Measurements from ENCODE around the gene PRKN.

Gene PRKN

DNA sequence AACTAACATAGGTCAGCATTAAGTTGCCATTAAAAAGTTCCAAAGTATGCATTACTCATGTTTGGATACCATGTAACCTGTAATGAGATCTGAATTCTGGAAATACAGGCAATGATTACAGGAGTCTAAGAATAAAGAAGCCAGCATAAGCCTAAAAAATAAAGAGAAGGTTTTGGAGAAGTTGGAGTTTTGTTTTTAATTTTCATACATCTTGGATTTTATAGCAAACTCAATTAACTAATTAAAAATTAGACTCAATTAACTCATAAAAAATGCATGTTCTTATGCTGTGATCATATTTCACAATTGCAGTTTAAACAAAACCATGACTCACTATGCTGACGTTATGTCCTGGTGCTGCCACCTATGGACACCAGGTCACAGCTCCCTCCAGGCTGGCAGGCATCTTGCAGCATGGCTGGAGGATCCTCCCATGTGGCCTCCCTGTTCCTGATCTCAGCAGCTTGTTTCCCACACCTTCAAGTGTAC, 804.9 kb downstream of the PRKN start:
- Histone ChIP-seq H3K27ac (ENCODE audit: extremely low read depth, low read depth, low read length) (no peak overlapping the region), H3K9me3 (ENCODE audit: control insufficient read depth, insufficient read depth, low read depth, low read length) (no peaks in the 10 kb centered on the region), H3K4me1 (ENCODE audit: control insufficient read depth, insufficient read depth, low read length) (peaks cover 3% of the 10 kb centered on the region; the same call in 1 of the 2 replicates), H3K4me3 (ENCODE audit: low read depth, low read length) (no peak overlapping the region), H3K36me3 (ENCODE audit: control insufficient read depth in 2 of 2, insufficient read depth in 1 of 2, low read length in 2 of 2) (no peaks in the 10 kb centered on the region)
- ChIA-PET CTCF (interaction anchor here (0.6 to 2.7 kb wide), 8 partner anchors 9 to 1065 kb away, joined by 3 to 16 read pairs (median 4); no protein-coding TSS in a partner anchor), POLR2A (interaction anchor here (0.5 kb wide), 1 partner anchor 1489 kb away, joined by 3 read pairs; no protein-coding TSS in a partner anchor)
- TF ChIP-seq, protein P1, sequence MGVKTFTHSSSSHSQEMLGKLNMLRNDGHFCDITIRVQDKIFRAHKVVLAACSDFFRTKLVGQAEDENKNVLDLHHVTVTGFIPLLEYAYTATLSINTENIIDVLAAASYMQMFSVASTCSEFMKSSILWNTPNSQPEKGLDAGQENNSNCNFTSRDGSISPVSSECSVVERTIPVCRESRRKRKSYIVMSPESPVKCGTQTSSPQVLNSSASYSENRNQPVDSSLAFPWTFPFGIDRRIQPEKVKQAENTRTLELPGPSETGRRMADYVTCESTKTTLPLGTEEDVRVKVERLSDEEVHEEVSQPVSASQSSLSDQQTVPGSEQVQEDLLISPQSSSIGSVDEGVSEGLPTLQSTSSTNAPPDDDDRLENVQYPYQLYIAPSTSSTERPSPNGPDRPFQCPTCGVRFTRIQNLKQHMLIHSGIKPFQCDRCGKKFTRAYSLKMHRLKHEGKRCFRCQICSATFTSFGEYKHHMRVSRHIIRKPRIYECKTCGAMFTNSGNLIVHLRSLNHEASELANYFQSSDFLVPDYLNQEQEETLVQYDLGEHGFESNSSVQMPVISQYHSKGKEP (tag by site-specific recombination; IDR thresholded peaks at IDR 0.05), result peak; percentile 72
- TF ChIP-seq RBAK (tag by site-specific recombination; IDR thresholded peaks at IDR 0.05) (no peak), ZNF341 (tag by site-specific recombination; IDR thresholded peaks at IDR 0.05; ENCODE audit: low read depth) (no peak), ZNF404 (tag by site-specific recombination; IDR thresholded peaks at IDR 0.05) (no peak), ZNF558 (tag by site-specific recombination; IDR thresholded peaks at IDR 0.05) (no peak), ZNF350 (tag by site-specific recombination; IDR thresholded peaks at IDR 0.05) (no peak), ZNF221 (tag by site-specific recombination; IDR thresholded peaks at IDR 0.05; ENCODE audit: borderline replicate concordance) (no peak), GLIS2 (tag by site-specific recombination; IDR thresholded peaks at IDR 0.05) (peak; percentile 67), ZNF791 (tag by site-specific recombination; IDR thresholded peaks at IDR 0.05) (no peak), ZNF660 (tag by site-specific recombination; IDR thresholded peaks at IDR 0.05) (0 out of 2 replicates have a peak, but pooled peaks have one; percentile 35), ZNF138 (tag by site-specific recombination; IDR thresholded peaks at IDR 0.05; ENCODE audit: borderline replicate concordance) (no peak), ZNF544 (tag by site-specific recombination; IDR thresholded peaks at IDR 0.05) (no peak), KLF10 (tag by site-specific recombination; IDR thresholded peaks at IDR 0.05) (no peak), GLIS1 (tag by site-specific recombination; IDR thresholded peaks at IDR 0.05) (no peak), ZNF23 (tag by site-specific recombination; IDR thresholded peaks at IDR 0.05; ENCODE audit: borderline replicate concordance) (no peak), ZBTB20 (tag by site-specific recombination; IDR thresholded peaks at IDR 0.05) (no peak), ZNF214 (tag by site-specific recombination; IDR thresholded peaks at IDR 0.05; ENCODE audit: borderline replicate concordance) (no peak), ZNF561 (tag by site-specific recombination; IDR thresholded peaks at IDR 0.05; ENCODE audit: borderline replicate concordance) (0 out of 2 replicates have a peak, but pooled peaks have one; percentile 42), ZNF664 (tag by site-specific recombination; IDR thresholded peaks at IDR 0.05) (no peak), ZNF174 (tag by site-specific recombination; IDR thresholded peaks at IDR 0.05) (no peak)
- TF ChIP-seq, protein P2, sequence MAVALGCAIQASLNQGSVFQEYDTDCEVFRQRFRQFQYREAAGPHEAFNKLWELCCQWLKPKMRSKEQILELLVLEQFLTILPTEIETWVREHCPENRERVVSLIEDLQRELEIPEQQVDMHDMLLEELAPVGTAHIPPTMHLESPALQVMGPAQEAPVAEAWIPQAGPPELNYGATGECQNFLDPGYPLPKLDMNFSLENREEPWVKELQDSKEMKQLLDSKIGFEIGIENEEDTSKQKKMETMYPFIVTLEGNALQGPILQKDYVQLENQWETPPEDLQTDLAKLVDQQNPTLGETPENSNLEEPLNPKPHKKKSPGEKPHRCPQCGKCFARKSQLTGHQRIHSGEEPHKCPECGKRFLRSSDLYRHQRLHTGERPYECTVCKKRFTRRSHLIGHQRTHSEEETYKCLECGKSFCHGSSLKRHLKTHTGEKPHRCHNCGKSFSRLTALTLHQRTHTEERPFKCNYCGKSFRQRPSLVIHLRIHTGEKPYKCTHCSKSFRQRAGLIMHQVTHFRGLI (tag by site-specific recombination; IDR thresholded peaks at IDR 0.05), result no peak
- TF ChIP-seq, protein P3, sequence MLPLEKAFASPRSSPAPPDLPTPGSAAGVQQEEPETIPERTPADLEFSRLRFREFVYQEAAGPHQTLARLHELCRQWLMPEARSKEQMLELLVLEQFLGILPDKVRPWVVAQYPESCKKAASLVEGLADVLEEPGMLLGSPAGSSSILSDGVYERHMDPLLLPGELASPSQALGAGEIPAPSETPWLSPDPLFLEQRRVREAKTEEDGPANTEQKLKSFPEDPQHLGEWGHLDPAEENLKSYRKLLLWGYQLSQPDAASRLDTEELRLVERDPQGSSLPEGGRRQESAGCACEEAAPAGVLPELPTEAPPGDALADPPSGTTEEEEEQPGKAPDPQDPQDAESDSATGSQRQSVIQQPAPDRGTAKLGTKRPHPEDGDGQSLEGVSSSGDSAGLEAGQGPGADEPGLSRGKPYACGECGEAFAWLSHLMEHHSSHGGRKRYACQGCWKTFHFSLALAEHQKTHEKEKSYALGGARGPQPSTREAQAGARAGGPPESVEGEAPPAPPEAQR (tag by site-specific recombination; IDR thresholded peaks at IDR 0.05), result no peak
- TF ChIP-seq, protein P4, sequence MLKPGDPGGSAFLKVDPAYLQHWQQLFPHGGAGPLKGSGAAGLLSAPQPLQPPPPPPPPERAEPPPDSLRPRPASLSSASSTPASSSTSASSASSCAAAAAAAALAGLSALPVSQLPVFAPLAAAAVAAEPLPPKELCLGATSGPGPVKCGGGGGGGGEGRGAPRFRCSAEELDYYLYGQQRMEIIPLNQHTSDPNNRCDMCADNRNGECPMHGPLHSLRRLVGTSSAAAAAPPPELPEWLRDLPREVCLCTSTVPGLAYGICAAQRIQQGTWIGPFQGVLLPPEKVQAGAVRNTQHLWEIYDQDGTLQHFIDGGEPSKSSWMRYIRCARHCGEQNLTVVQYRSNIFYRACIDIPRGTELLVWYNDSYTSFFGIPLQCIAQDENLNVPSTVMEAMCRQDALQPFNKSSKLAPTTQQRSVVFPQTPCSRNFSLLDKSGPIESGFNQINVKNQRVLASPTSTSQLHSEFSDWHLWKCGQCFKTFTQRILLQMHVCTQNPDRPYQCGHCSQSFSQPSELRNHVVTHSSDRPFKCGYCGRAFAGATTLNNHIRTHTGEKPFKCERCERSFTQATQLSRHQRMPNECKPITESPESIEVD (tag by site-specific recombination; IDR thresholded peaks at IDR 0.05), result peak; percentile 62
- TF ChIP-seq, protein P5, sequence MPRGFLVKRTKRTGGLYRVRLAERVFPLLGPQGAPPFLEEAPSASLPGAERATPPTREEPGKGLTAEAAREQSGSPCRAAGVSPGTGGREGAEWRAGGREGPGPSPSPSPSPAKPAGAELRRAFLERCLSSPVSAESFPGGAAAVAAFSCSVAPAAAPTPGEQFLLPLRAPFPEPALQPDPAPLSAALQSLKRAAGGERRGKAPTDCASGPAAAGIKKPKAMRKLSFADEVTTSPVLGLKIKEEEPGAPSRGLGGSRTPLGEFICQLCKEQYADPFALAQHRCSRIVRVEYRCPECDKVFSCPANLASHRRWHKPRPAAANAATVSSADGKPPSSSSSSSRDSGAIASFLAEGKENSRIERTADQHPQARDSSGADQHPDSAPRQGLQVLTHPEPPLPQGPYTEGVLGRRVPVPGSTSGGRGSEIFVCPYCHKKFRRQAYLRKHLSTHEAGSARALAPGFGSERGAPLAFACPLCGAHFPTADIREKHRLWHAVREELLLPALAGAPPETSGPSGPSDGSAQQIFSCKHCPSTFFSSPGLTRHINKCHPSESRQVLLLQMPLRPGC (tag by site-specific recombination; IDR thresholded peaks at IDR 0.05), result peak; percentile 58; the same call in 1 of the 2 replicates
- TF ChIP-seq, protein P6, sequence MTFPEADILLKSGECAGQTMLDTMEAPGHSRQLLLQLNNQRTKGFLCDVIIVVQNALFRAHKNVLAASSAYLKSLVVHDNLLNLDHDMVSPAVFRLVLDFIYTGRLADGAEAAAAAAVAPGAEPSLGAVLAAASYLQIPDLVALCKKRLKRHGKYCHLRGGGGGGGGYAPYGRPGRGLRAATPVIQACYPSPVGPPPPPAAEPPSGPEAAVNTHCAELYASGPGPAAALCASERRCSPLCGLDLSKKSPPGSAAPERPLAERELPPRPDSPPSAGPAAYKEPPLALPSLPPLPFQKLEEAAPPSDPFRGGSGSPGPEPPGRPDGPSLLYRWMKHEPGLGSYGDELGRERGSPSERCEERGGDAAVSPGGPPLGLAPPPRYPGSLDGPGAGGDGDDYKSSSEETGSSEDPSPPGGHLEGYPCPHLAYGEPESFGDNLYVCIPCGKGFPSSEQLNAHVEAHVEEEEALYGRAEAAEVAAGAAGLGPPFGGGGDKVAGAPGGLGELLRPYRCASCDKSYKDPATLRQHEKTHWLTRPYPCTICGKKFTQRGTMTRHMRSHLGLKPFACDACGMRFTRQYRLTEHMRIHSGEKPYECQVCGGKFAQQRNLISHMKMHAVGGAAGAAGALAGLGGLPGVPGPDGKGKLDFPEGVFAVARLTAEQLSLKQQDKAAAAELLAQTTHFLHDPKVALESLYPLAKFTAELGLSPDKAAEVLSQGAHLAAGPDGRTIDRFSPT (tag by site-specific recombination; IDR thresholded peaks at IDR 0.05), result peak; percentile 95
- TF ChIP-seq, protein P7, sequence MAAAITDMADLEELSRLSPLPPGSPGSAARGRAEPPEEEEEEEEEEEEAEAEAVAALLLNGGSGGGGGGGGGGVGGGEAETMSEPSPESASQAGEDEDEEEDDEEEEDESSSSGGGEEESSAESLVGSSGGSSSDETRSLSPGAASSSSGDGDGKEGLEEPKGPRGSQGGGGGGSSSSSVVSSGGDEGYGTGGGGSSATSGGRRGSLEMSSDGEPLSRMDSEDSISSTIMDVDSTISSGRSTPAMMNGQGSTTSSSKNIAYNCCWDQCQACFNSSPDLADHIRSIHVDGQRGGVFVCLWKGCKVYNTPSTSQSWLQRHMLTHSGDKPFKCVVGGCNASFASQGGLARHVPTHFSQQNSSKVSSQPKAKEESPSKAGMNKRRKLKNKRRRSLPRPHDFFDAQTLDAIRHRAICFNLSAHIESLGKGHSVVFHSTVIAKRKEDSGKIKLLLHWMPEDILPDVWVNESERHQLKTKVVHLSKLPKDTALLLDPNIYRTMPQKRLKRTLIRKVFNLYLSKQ (tag by site-specific recombination; IDR thresholded peaks at IDR 0.05; ENCODE audit: borderline replicate concordance), result no peak
